HUES48 (cell line): Measurements from ENCODE around the gene PAAF1.

Experiments used
- H3K27ac ChIP-seq: one replicate; pipeline ENCODE4 v1.7.0; 2013; ENCODE audit warnings: low read depth, low read length, inconsistent platforms
- H3K27me3 ChIP-seq: 2 replicates; pipeline ENCODE4 v1.6.1; 2013; ENCODE audit warnings: mild to moderate bottlenecking, low read length; ENCODE audit not compliant: control insufficient read depth, insufficient read depth
- H3K36me3 ChIP-seq: 2 replicates; pipeline ENCODE4 v1.6.1; 2013; ENCODE audit warnings: low read length; ENCODE audit not compliant: control insufficient read depth, insufficient read depth
- H3K4me1 ChIP-seq: 2 replicates; pipeline ENCODE4 v1.6.1; 2013; ENCODE audit warnings: mild to moderate bottlenecking, low read length; ENCODE audit not compliant: control insufficient read depth, insufficient read depth
- H3K4me3 ChIP-seq: 2 replicates; pipeline ENCODE4 v1.5.1; 2013; ENCODE audit warnings: mild to moderate bottlenecking, low read depth, low read length
- H3K9ac ChIP-seq: 2 replicates; pipeline ENCODE4 v1.6.1; 2013; ENCODE audit warnings: mild to moderate bottlenecking, low read depth, low read length, moderate library complexity
- H3K9me3 ChIP-seq: 2 replicates; pipeline ENCODE4 v1.6.1; 2013; ENCODE audit warnings: low read length; ENCODE audit not compliant: control insufficient read depth, insufficient read depth

The PAAF1 gene

DNA sequence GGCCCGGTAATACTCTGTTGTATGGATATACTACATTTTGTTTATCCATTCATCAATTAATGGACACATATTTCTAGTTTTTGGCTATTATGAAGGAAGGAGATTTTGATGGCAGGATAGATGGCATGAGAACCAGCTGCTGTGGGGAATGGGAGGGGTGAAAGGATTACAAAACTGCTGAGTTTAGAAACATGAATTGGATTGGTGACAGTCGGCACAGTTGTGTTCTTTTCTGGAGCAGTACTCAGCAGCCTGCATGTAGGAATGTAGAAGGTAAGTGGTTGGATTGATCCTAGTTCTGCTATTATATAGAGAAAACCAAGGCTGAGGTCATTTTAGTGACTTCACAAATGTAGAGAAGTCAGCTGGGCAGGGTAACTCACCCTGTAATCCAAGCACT lies 7.1 kb downstream of the PAAF1 start:
- Histone ChIP-seq H3K9ac (no peak overlapping the region), H3K36me3 (peaks cover 16% of the 10 kb centered on the region), H3K4me3 (no peak overlapping the region), H3K4me1 (no peaks in the 10 kb centered on the region), H3K27ac (no peak overlapping the region), H3K9me3 (no peaks in the 10 kb centered on the region), H3K27me3 (no peaks in the 10 kb centered on the region)

DNA sequence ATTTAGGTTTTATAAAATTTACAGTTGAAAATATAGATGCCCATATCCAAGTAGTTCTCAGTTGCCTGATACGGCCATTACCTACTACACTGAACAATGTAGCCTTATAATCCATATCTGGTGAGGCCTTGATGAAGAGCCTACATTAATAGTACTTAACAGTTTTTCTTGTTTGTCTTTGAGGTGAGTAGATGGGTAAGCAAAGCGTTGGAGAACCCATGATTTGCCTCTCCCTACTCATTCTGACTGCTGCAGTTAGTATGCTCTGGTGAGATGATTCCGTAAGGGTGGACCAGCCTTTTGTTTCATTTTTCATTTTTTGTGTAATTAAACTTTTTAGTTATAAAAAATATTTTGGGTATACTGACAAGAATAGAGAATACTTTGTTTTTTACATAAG lies 11.4 kb downstream of the PAAF1 start:
- Histone ChIP-seq H3K4me1 (no peaks in the 10 kb centered on the region), H3K27me3 (no peaks in the 10 kb centered on the region), H3K4me3 (no peak overlapping the region), H3K9ac (no peak overlapping the region), H3K9me3 (no peaks in the 10 kb centered on the region), H3K36me3 (peaks cover 36% of the 10 kb centered on the region), H3K27ac (no peak overlapping the region)

DNA sequence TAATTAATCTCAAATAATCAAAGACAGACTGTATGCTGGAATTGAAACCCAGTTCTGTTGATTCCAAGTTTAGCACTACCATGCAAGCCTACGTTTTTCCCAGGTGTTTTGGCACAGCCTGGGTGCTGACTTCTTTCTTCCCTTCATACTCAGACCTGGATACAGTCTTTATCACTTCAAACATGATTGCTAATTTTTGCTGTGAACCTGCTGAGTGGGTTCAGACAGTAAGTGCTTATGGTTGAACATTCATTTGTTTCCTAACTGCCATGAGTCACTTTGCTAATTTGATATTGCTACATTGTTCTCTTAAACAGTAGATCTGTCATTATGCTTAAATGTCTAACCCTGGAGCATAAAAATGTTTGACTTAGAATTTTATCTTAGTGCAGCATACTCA lies 12.2 kb downstream of the PAAF1 start:
- Histone ChIP-seq H3K9me3 (no peaks in the 10 kb centered on the region), H3K4me1 (no peaks in the 10 kb centered on the region), H3K9ac (no peak overlapping the region), H3K4me3 (no peak overlapping the region), H3K27me3 (no peaks in the 10 kb centered on the region), H3K27ac (no peak overlapping the region), H3K36me3 (peaks cover 34% of the 10 kb centered on the region)

DNA sequence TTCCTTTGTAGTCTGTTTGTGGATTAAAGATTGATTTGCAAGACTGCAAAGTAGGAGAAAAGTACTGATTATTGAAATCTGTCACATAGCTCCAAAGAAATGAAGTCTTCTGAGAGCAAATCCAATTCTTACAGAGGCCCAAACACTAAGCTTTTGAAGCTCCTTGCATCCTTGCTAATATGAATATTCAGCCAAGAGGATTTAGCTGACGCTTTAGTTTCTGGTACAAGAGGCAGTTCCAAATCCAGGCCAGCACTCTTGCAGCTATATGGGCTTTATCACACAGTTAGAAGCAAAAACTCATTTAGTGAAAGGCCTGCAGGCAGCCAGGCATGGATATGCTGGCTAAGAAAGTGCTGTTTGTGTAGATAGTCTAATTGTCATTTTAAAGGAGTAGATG lies 12.7 kb downstream of the PAAF1 start:
- Histone ChIP-seq H3K27ac (no peak overlapping the region), H3K4me3 (no peak overlapping the region), H3K27me3 (no peaks in the 10 kb centered on the region), H3K9me3 (no peaks in the 10 kb centered on the region), H3K36me3 (peaks cover 34% of the 10 kb centered on the region), H3K4me1 (no peaks in the 10 kb centered on the region), H3K9ac (no peak overlapping the region)

DNA sequence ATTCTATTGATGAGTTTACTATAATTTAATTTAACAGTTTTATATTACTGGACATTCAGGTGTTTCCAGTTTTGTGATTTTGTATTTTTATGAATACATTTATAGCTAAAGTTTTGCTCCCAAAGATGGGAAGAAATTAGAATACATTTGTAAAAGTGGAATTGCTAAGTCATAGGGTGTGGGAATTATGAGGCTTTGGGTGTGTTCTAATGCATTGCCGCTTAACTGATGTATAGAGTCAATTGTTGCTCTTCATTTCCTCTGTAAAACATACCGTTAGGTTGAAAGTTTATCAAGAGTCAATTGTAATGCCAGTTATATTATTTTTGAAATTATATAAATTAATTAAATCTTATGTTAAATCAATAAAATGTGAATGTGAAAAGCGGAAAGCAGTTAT lies 16.2 kb downstream of the PAAF1 start:
- Histone ChIP-seq H3K9me3 (peaks cover 4% of the 10 kb centered on the region; the same call in 1 of the 2 replicates), H3K27ac (no peak overlapping the region), H3K4me3 (no peak overlapping the region), H3K9ac (no peak overlapping the region), H3K36me3 (peaks cover 29% of the 10 kb centered on the region), H3K27me3 (no peaks in the 10 kb centered on the region), H3K4me1 (no peaks in the 10 kb centered on the region)

DNA sequence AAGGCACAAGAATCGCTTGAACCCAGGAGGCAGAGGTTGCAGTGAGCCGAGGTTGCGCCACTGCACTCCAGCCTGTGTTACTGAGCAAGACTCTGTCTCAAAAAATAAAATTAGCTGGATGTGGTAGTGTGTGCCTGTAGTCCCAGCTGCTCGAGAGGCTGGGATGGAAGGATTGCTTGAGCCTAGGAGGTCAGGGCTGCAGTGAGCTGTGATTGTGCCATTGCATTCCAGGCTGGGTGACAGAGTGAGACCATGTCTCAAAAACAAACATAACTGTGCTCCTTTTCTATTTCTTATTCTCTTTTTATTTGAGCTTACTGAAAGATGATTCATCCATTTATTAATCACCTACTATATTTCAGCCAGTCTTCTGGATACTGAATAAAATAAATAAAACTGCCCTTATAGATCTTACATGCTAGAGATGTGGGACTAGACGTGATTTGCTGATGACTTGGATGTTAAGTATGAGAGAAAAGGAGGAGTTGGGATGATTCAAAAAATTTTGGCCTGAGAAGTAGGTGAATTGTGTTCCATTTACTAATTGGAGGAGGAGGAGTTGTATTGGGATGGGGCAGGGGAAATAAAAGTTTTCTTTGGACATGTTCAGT lies 18.0 kb downstream of the PAAF1 start:
- Histone ChIP-seq H3K9me3 (peaks cover 4% of the 10 kb centered on the region; the same call in 1 of the 2 replicates), H3K36me3 (peaks cover 19% of the 10 kb centered on the region), H3K9ac (no peak overlapping the region), H3K27me3 (no peaks in the 10 kb centered on the region), H3K4me1 (no peaks in the 10 kb centered on the region), H3K4me3 (no peak overlapping the region), H3K27ac (no peak overlapping the region)

DNA sequence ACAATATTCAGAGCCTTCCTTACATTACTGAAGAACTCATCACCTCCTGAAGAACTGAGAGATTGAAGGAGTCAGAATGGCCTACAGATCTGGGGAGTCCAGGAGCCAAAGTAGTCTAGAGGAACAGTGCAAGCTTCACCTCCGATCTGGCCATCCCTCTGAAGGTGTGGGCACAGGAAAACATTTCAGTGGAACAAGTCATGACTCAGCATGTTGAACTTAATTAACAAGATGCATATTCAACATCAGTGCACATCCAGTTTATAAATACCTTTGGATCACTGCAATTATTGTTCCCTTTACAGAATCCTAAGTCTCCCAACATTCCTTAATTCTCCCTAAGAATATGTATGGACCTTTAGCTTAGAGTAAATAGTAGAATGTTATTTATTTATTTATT lies 25.5 kb downstream of the PAAF1 start:
- Histone ChIP-seq H3K9ac (no peak overlapping the region), H3K9me3 (no peaks in the 10 kb centered on the region), H3K4me3 (no peak overlapping the region), H3K4me1 (no peaks in the 10 kb centered on the region), H3K27me3 (no peaks in the 10 kb centered on the region), H3K27ac (no peak overlapping the region), H3K36me3 (peaks cover 18% of the 10 kb centered on the region)

DNA sequence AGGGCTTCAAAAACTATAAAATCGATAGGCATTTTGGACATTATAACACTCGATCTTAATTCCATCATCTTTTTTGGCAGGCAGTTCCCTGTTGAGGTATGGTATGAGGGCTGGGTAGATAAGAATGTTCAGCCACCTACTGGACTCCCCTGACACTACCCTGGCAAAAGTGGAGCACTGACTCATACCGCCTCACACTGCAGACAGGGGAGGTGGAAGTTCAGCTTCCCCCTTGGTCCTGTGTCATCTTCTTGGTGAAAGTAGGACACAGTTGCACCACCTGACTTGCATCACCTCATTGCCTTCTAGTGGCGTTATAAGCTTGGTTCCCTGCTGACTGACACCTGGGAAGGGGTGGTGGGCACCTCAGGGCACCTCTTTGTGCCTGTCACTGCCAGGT lies 30.4 kb downstream of the PAAF1 start:
- no peak overlapping the region for H3K27ac ChIP-seq
- no peaks in the 10 kb centered on the region for H3K27me3 ChIP-seq
- H3K4me3 ChIP-seq = no peak overlapping the region
- no peaks in the 10 kb centered on the region for H3K9me3 ChIP-seq
- H3K9ac ChIP-seq = no peak overlapping the region
- H3K36me3 ChIP-seq = peaks cover 12% of the 10 kb centered on the region
- no peaks in the 10 kb centered on the region for H3K4me1 ChIP-seq

DNA sequence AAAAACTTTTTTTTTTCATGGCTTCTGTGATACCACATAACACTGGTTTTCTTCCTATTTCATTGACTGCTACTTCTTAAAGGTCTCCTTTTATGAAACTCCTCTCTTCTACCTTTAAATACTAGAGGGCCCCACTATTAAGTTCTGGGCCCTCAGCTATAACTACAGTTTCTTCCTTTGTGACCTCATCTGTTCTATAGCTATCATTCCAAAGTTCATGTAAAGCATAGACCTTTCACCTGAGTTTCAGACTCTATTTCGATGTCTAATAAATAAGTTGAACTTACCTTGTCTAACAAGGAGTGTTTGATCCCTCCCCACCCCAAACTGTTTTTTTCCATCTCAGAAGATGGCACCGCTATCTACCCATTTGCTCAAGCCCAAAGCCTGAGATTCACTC lies 35.2 kb downstream of the PAAF1 start:
- Histone ChIP-seq H3K9me3 (no peaks in the 10 kb centered on the region), H3K27me3 (no peaks in the 10 kb centered on the region), H3K27ac (no peak overlapping the region), H3K4me1 (no peaks in the 10 kb centered on the region), H3K36me3 (peaks cover 21% of the 10 kb centered on the region), H3K4me3 (no peak overlapping the region), H3K9ac (no peak overlapping the region)

DNA sequence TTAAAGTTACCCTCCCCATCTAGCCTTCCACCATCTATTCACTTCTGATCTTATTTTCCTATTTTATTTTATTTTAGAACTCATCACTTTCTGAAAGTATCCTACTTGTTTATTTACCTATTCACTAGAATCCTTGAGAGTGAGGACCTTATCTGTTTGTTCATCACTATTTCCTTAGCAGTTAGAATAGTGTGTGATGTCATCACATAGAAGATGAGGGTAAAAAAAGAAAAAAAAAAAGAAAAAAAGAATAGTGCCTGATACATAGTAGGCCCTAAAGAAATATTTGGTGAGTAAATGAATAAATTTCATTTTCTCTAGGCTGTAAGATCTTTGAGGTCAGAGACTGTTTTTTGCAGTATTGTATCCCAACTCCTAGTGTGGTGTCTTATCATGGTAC lies 36.7 kb downstream of the PAAF1 start:
- H3K27ac ChIP-seq = no peak overlapping the region
- H3K36me3 ChIP-seq = peaks cover 22% of the 10 kb centered on the region
- H3K4me3 ChIP-seq = no peak overlapping the region
- H3K9me3 ChIP-seq = no peaks in the 10 kb centered on the region
- H3K27me3 ChIP-seq = no peaks in the 10 kb centered on the region
- H3K4me1 ChIP-seq = no peaks in the 10 kb centered on the region
- H3K9ac ChIP-seq = no peak overlapping the region

DNA sequence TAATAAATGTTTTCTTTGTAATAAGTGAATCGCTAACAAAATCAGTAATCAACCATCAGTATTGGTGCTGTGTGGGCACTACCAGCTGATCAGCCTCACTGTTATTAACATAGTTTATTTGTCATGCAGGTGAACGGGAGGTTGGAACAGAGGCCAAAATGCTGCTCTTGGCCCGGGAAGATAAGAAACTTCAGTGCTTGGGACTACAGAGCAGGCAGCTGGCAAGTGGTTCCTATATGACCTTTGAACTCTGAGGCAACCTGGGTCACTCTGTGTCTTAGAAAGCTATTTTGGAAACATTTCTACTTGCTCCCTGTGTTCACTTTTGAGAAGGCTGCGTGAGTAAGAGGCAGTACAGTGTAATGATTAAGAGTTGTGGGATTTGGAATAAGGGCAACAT lies 37.5 kb downstream of the PAAF1 start:
- no peak overlapping the region for H3K4me3 ChIP-seq
- no peaks in the 10 kb centered on the region for H3K4me1 ChIP-seq
- peaks cover 28% of the 10 kb centered on the region for H3K36me3 ChIP-seq
- no peaks in the 10 kb centered on the region for H3K27me3 ChIP-seq
- no peaks in the 10 kb centered on the region for H3K9me3 ChIP-seq
- H3K27ac ChIP-seq = no peak overlapping the region
- no peak overlapping the region for H3K9ac ChIP-seq

DNA sequence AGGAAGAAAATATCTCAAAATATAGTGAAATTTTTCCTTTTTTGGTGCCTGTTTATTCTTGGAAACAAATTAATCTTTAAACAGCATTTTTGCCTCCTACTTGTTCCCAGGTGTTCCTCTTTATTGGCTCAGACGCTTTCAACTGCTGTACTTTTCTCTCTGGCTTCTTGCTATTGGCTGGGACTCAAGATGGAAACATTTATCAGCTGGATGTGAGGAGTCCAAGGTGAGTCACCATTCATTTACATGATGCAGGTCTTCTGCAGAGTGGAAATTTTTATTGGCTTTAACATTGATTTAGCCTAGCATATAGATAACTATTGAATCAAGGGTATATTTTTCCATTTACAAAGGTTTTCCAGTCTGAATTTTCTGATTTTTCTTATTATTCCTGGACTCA lies 39.6 kb downstream of the PAAF1 start:
- no peaks in the 10 kb centered on the region for H3K4me1 ChIP-seq
- no peak overlapping the region for H3K4me3 ChIP-seq
- H3K9me3 ChIP-seq = no peaks in the 10 kb centered on the region
- no peak overlapping the region for H3K27ac ChIP-seq
- H3K36me3 ChIP-seq = peaks cover 29% of the 10 kb centered on the region
- no peak overlapping the region for H3K9ac ChIP-seq
- no peaks in the 10 kb centered on the region for H3K27me3 ChIP-seq
